ENCODE data around the gene PPP1R36.
"Not testable (repeated sequence)": the region's sequence is repeated elsewhere in the genome, so short reads cannot be mapped to it uniquely, and the experiment has no call there.

Gene PPP1R36

GRCh38 chr14:64569646-64570045, 19.9 kb downstream of the PPP1R36 start:
- DNase-seq, result not testable (repeated sequence)

- DNase-seq, result no peak
These were observed 22.8 kb downstream of the PPP1R36 start for GRCh38 chr14:64572386-64573104.

GRCh38 chr14:64573109-64573508, 23.3 kb downstream of the PPP1R36 start:
- no peak for DNase-seq

- DNase-seq, result no peak
These were observed 24.8 kb downstream of the PPP1R36 start for GRCh38 chr14:64574371-64575107.

GRCh38 chr14:64577211-64577610, 27.4 kb downstream of the PPP1R36 start:
- no peak for DNase-seq

GRCh38 chr14:64580467-64580866, 30.7 kb downstream of the PPP1R36 start:
- no peak for DNase-seq

- no peak for DNase-seq
These were observed 31.6 kb downstream of the PPP1R36 start for GRCh38 chr14:64581363-64581762.

GRCh38 chr14:64581817-64582216, 32.1 kb downstream of the PPP1R36 start:
- DNase-seq, result no peak

- no peak for DNase-seq
These were observed 34.4 kb downstream of the PPP1R36 start for GRCh38 chr14:64584190-64584589.

GRCh38 chr14:64591809-64592208, 42.0 kb downstream of the PPP1R36 start:
- DNase-seq, result no peak

GRCh38 chr14:64594438-64594837, 44.7 kb downstream of the PPP1R36 start:
- DNase-seq, result no peak

GRCh38 chr14:64598404-64598803, 48.6 kb downstream of the PPP1R36 start:
- DNase-seq, result no peak

GRCh38 chr14:64601571-64601970, 51.8 kb downstream of the PPP1R36 start:
- no peak for DNase-seq

GRCh38 chr14:64602826-64603225, 53.1 kb downstream of the PPP1R36 start:
- no peak for DNase-seq

GRCh38 chr14:64604001-64604400, 54.2 kb downstream of the PPP1R36 start:
- no peak for DNase-seq

GRCh38 chr14:64604881-64605280, 55.1 kb downstream of the PPP1R36 start:
- no peak for DNase-seq

GRCh38 chr14:64605926-64606685, 56.3 kb downstream of the PPP1R36 start:
- DNase-seq, result no peak

- DNase-seq, result no peak
These were observed 60.4 kb downstream of the PPP1R36 start for GRCh38 chr14:64610049-64610746.

- no peak for DNase-seq
These were observed 61.7 kb downstream of the PPP1R36 start for GRCh38 chr14:64611358-64612020.

- no peak for DNase-seq
These were observed 62.2 kb downstream of the PPP1R36 start for GRCh38 chr14:64612021-64612380.

- no peak for DNase-seq
These were observed 63.4 kb downstream of the PPP1R36 start for GRCh38 chr14:64612971-64613666.

GRCh38 chr14:64614166-64614565, 64.4 kb downstream of the PPP1R36 start:
- DNase-seq, result no peak
